ENCODE data around the gene TMPO. TPM values are rescaled to one million over a fixed set of nuclear protein-coding genes. Genes with fewer than 3 reads are reported as not detected.
"Not testable (repeated sequence)": the region's sequence is repeated elsewhere in the genome, so short reads cannot be mapped to it uniquely, and the experiment has no call there.

The TMPO gene
- total RNA-seq, 2 donors from 2014 or later, result 68.1 to 79.4 TPM

DNA sequence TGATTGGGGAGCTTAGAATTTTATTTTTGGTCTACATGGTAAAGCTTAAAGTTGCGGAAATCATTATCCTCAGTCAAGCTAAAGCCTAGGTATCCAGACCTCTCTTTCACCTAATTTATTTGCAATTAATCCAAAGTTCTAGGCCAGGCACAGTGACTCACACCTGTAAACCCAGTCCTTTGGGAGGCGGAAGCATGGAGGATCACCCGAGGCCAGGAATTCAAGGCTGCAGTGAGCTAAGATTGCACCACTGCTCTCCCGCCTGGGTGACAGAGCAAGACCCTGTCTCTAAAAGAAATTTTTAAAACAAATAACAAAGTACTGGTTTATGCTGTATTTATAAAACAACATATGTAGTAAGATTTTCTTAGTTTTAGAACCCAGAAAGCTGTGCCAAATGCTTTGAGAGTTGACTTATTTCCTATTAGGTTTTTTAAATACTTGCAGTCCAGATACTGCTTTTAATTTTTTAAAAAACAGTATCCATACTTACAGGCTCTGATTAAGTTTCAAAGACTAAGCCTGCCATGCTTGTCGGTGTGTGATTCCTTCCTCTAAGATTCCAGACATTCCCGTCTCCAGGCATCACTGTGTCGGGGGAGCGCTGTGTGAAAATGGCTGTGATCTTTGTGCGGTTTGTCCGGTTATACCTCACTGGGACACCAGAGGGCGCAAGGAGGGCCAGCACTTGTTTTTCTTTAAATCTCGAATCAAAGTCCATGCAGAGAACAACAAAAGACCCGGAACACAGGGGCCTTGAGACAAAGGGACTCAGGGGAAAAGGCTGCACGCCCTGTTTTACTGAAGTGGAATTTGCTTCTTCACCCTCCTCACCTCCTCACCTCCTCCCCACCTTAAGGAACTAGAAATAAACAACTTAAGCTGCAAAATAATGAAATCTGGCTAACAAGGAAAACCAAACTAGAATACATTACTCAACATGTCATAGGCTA lies 24.6 kb upstream of the TMPO start:
- H3K4me1 Mint-ChIP-seq, result peaks cover 4% of the 10 kb centered on the region
- H3K27ac Mint-ChIP-seq, result no peak overlapping the region
- no peak overlapping the region for H3K4me3 Mint-ChIP-seq
- no peaks in the 10 kb centered on the region for H3K36me3 Mint-ChIP-seq (ENCODE audit: low read depth)
- DNase-seq (peak; percentile 66 to 79 (median 74)), ATAC-seq (peak; percentile 96)
- no peaks in the 10 kb centered on the region for H3K9me3 ChIP-seq (ENCODE audit: control insufficient read depth, low read length, poor library complexity, severe bottlenecking)
- no peaks in the 10 kb centered on the region for H3K27me3 Mint-ChIP-seq

DNA sequence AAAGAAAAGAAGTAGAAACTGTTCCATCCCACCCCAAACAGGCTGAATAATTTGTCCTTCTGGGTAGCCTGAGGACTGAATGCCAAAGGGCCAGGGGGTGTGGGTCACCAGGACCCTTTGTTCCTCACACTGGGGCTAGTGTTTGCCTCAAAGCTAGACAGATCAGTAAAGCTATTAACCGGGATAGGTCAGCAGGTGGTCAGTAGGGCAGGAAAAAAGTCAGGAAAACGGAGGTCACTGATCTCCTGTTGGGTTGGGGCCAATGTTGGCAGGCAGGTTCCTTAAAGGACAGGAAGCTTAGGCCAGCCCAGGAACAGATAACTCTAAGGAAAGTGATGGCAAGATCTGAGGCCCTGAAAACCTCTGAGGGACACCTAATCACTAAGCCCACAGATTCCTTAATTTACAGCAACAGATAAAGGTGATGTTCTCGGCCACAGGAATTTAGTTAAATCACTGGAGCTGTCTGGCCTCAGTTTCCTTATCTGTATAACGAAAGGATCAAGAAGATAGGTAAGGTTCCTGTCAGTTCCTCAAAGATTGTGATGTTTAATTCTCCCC lies 22.7 kb upstream of the TMPO start:
- H3K36me3 Mint-ChIP-seq (ENCODE audit: low read depth), result peaks cover 2% of the 10 kb centered on the region
- H3K27me3 Mint-ChIP-seq, result no peaks in the 10 kb centered on the region
- ATAC-seq, result no peak
- peak overlapping the region; percentile 29 for H3K27ac Mint-ChIP-seq
- peaks cover 4% of the 10 kb centered on the region for H3K4me1 Mint-ChIP-seq
- no peak overlapping the region for H3K4me3 Mint-ChIP-seq
- no peak for DNase-seq
- H3K9me3 ChIP-seq (ENCODE audit: control insufficient read depth, low read length, poor library complexity, severe bottlenecking), result no peaks in the 10 kb centered on the region

DNA sequence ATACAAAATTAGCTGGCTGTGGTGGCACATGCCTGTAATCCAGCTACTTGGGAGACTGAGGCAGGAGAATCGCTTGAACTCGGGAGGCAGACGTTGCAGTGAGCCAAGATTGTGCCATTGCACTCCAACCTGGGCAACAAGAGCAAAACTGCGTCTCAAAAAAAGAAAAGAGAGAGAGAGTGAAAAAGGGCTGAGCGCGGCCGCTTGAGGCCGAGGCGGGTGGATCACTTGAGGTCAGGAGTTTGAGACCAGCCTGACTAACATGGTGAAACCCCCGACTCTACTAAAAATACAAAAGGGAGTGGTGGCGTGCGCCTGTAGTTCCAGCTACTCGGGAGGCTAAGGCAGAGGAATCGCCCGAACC lies 14.1 kb upstream of the TMPO start:
- DNase-seq; H3K9me3 ChIP-seq (ENCODE audit: control insufficient read depth, low read length, poor library complexity, severe bottlenecking); H3K27me3 Mint-ChIP-seq; ATAC-seq; H3K36me3 Mint-ChIP-seq (ENCODE audit: low read depth): not testable (repeated sequence)
- Mint-ChIP-seq H3K4me3 (peak overlapping the region; percentile 79), H3K4me1 (peaks cover 36% of the 10 kb centered on the region), H3K27ac (peak overlapping the region; percentile 93)

DNA sequence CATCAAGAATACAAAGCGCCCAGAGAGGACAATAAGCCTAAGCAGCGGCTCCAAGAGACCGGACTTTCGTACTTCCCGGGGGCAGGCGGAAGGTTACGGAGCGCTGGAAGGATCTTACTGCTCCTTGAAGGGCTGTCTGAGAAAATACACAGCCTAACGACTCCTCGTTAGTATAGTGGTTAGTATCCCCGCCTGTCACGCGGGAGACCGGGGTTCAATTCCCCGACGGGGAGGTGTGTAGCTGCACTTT lies 12.1 kb upstream of the TMPO start:
- ATAC-seq (peak; percentile 70), DNase-seq (peak; percentile 56 to 77 (median 71))
- H3K9me3 ChIP-seq (ENCODE audit: control insufficient read depth, low read length, poor library complexity, severe bottlenecking), result no peaks in the 10 kb centered on the region
- H3K27ac Mint-ChIP-seq, result peak overlapping the region; percentile 97
- peaks cover 32% of the 10 kb centered on the region for H3K4me1 Mint-ChIP-seq
- H3K4me3 Mint-ChIP-seq, result peak overlapping the region; percentile 87
- H3K27me3 Mint-ChIP-seq, result peaks cover 6% of the 10 kb centered on the region
- peaks cover 2% of the 10 kb centered on the region for H3K36me3 Mint-ChIP-seq (ENCODE audit: low read depth)

DNA sequence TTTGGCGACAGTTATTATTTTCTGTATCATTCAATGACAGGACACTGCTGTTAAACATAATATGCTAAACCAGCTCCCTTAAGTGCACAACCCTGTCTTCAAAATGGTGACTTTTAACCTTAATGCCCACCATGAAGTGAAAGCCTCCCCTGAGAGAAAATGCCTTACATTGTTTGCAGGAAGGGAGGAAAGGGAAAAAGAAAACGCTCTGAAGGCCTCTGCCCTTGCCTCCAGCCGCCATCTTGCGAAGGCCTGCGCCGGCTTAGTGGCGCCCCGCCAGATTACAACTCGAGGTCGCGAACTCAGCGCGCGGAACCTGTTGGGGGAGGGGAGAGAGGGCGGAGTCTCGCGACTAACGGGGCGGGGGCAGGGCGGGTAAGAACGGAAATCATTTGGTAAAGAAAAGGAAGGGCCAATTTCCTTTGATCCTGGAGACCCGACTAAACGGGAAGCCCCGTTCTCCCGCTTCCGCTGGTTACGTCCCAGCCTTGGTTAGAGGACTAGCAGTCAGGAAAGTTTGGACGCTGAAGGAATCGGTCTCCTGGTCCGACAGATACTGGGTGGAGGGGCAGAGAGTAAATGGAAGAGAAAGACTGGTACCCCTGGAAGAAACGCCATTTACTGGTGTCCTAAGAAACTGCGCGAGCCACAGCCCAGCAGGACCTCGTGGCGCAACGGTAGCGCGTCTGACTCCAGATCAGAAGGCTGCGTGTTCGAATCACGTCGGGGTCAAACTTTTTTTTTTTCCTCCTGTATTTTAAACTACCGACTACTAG lies 11.6 kb upstream of the TMPO start:
- peaks cover 30% of the 10 kb centered on the region for H3K4me1 Mint-ChIP-seq
- H3K4me3 Mint-ChIP-seq, result peak overlapping the region; percentile 87
- H3K9me3 ChIP-seq (ENCODE audit: control insufficient read depth, low read length, poor library complexity, severe bottlenecking), result no peaks in the 10 kb centered on the region
- peaks cover 2% of the 10 kb centered on the region for H3K36me3 Mint-ChIP-seq (ENCODE audit: low read depth)
- DNase-seq, result peak; percentile 84 to 89 (median 89)
- H3K27me3 Mint-ChIP-seq, result peaks cover 6% of the 10 kb centered on the region
- peak overlapping the region; percentile 97 for H3K27ac Mint-ChIP-seq
- ATAC-seq, result peak; percentile 87

DNA sequence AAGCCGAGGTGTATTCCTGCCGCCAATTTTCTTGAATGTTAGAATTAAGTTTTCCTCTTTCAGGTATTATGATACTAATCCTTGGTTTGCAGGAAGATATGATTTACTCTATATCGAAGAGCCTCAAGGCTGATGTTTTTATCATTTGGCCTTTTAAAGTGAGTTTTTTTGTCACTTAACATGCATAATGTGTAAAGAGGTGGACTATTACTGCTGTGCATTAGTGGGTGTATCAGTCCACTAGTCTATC lies 11.1 kb upstream of the TMPO start:
- peak overlapping the region; percentile 97 for H3K27ac Mint-ChIP-seq
- H3K4me3 Mint-ChIP-seq, result peak overlapping the region; percentile 87
- DNase-seq, result no peak
- H3K4me1 Mint-ChIP-seq, result peaks cover 30% of the 10 kb centered on the region
- ATAC-seq, result no peak
- H3K27me3 Mint-ChIP-seq, result peaks cover 6% of the 10 kb centered on the region
- H3K9me3 ChIP-seq (ENCODE audit: control insufficient read depth, low read length, poor library complexity, severe bottlenecking), result no peaks in the 10 kb centered on the region
- peaks cover 2% of the 10 kb centered on the region for H3K36me3 Mint-ChIP-seq (ENCODE audit: low read depth)

DNA sequence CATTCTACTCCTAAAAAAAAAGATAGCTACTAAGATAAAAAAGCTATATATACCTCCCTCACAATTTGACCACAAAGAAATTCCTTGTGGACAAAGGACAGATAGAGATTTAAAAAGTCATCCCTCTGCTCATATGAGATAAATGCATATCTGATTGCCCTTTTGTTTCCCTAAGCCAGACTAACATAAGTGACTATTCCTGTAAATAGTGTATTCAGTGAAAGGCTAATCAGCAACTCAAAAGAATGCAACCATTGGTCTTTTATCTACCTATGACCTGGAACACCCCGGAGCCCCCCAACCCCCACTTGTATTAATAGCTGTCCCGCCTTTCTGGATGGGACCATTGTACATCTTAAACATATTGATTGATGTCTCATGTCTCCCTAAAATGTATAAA lies 6.3 kb upstream of the TMPO start:
- H3K9me3 ChIP-seq (ENCODE audit: control insufficient read depth, low read length, poor library complexity, severe bottlenecking), result no peaks in the 10 kb centered on the region
- H3K27me3 Mint-ChIP-seq, result no peaks in the 10 kb centered on the region
- DNase-seq, result no peak
- no peak for ATAC-seq
- H3K4me3 Mint-ChIP-seq, result no peak overlapping the region
- H3K4me1 Mint-ChIP-seq, result peaks cover 17% of the 10 kb centered on the region
- no peak overlapping the region for H3K27ac Mint-ChIP-seq
- H3K36me3 Mint-ChIP-seq (ENCODE audit: low read depth), result peaks cover 3% of the 10 kb centered on the region

DNA sequence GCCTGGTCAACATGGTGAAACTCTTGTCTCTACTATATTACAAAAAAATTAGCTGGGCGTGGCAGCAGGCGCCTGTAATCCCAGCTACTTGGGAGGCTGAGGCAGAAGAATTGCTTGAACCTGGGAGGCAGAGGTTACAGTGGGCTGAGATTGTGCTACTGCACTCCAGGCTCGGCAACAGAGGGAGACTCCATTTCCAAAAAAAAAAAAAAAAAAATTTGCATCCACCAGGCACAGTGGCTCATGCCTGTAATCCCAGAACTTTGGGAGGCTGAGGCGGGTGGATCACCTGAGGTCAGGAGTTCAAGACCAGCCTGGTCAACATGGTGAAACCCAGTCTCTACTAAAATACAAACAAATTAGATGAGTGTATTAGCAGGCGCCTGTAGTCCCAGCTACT lies 3.6 kb upstream of the TMPO start:
- H3K36me3 Mint-ChIP-seq (ENCODE audit: low read depth); DNase-seq; ATAC-seq; H3K9me3 ChIP-seq (ENCODE audit: control insufficient read depth, low read length, poor library complexity, severe bottlenecking); H3K4me3 Mint-ChIP-seq; H3K27ac Mint-ChIP-seq; H3K27me3 Mint-ChIP-seq: not testable (repeated sequence)
- peaks cover 14% of the 10 kb centered on the region for H3K4me1 Mint-ChIP-seq

DNA sequence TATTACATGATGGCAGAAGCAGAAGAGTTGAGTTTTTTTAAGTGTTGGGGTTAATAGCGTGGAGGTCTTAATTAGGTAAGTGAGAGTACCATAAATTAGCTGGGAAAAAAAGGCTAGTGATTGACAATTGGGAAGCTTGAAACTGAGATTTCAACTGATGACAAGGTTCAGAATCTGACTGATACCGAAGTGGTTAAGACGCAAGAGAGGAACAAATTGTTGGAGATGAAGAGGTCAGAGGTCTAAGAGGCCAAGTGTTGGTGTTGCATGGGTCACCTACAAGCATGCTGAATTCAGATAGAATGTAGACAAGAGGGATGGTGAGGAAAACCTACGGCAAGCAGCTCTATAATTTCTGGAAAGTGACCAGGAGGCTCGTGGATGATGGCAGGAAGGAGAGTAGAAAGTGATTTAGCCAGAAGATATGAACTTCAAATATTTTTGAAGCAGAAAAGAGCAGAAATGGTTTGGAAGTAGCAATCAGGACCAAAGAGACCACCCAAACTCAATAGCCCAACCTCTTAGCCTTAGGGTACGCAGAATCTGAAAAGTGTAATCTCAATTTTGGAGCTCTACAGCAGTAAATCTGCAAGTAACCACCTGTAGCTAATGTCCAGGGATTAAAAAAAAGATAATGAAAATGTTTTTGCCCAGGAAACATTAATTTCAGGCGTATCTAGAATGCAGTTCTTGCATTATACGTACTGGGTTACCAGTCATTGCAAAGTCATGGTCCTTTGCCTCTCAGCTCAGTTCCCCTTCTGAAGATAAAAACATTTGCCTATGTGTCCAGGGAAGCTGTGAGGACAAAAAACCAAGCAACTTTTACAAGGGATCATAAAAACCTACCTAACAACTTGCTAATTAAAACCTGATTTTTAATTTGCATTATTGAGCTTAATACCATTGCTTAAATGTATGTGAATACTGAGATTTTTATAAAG lies 1.7 kb upstream of the TMPO start:
- no peaks in the 10 kb centered on the region for H3K27me3 Mint-ChIP-seq
- H3K36me3 Mint-ChIP-seq (ENCODE audit: low read depth), result peaks cover 7% of the 10 kb centered on the region
- H3K4me3 Mint-ChIP-seq, result peak overlapping the region; percentile 62
- DNase-seq, result no peak
- no peak for ATAC-seq
- peaks cover 16% of the 10 kb centered on the region for H3K4me1 Mint-ChIP-seq
- no peaks in the 10 kb centered on the region for H3K9me3 ChIP-seq (ENCODE audit: control insufficient read depth, low read length, poor library complexity, severe bottlenecking)
- peak overlapping the region; percentile 96 for H3K27ac Mint-ChIP-seq

DNA sequence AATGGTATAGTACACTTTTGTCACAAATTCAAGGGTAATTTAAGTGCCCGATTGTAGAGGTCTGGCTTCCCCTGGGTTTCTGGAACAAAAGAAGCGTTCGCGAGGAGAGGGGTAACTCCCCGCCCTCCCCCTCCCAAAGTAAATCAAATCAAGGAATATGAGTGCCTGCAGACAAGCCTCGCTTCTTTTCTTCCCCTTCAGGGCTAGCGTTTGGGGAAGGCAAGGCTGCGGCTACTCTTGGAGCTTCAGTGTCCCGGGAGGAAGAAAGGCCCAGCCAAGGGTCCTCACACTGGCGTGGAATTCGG lies 456 bp upstream of the TMPO start:
- Mint-ChIP-seq H3K4me3 (peak overlapping the region; percentile 94), H3K36me3 (ENCODE audit: low read depth) (peaks cover 7% of the 10 kb centered on the region), H3K4me1 (peaks cover 24% of the 10 kb centered on the region), H3K27ac (peak overlapping the region; percentile 96), H3K27me3 (no peaks in the 10 kb centered on the region)
- no peak for ATAC-seq
- no peak for DNase-seq
- H3K9me3 ChIP-seq (ENCODE audit: control insufficient read depth, low read length, poor library complexity, severe bottlenecking), result no peaks in the 10 kb centered on the region

DNA sequence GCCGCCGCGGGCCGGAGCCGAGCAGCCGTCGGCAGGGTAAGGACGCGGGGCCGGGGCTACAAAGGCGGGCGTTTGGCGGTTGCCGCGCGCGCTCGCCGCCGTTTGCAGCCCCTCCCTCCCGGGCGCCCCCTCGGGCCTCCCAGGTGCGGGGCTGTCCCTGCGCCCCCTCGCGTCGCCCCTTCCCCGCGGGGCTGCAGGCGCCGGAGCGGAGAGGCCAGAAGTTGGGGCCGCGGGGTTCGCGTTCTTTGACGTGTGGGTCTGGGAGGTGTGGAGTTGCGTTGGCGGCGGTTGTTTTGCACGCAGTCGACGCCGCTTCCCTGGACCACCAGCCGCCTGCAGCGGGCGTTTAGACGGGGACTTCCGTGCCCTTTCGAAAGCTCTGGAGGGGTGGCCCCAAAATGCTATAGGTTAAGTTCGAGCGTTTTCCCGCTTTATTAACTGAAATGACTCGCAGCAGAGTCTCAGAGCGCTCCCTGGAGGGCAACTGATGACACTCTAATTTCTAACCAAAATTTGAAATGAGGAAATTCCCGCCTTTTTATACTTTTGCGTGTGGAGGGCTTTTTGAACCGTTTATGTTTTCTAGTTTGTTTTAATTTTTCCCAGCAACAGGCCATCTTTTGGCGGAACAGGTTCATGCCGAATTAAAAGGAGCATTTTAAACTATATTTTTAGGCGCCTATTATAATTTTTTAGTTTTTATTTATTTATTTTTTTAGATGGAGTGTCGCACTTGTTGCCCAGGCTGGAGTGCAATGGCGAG lies 902 bp downstream of the TMPO start:
- no peaks in the 10 kb centered on the region for H3K27me3 Mint-ChIP-seq
- peaks cover 7% of the 10 kb centered on the region for H3K36me3 Mint-ChIP-seq (ENCODE audit: low read depth)
- no peaks in the 10 kb centered on the region for H3K9me3 ChIP-seq (ENCODE audit: control insufficient read depth, low read length, poor library complexity, severe bottlenecking)
- peak overlapping the region; percentile 99 for H3K4me3 Mint-ChIP-seq
- ATAC-seq (peak; percentile 69), DNase-seq (peak; percentile 61 to 74 (median 74))
- H3K27ac Mint-ChIP-seq, result peak overlapping the region; percentile 96
- H3K4me1 Mint-ChIP-seq, result peaks cover 33% of the 10 kb centered on the region

DNA sequence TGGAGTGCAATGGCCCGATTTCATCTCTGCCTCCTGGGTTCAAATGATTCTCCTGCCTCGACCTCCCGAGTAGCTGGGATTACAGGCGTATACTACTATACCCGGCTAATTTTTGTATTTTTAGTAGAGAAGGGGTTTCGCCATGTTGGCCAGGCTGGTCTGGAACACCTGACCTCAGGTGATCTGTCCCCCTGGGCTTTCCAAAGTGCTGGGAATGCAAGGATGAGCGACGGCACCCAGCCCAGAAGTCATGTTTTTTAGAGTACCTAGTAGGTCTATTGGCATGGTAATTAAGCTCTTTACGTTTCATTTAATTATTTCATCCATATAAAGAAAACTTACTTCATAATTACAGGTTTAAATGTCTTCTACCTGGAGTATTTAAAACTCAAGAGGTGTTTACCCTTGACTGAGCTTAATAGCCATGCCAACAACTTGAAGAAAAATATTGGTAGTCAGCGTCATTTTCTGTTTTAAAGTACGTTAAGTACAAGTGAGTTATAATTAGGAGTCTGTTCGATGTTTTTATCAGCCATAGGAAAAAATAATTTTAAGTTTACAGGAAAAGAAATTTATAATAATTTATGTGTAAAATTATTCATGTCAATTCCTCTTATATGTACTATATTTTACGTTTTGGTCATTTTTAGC lies 4.0 kb downstream of the TMPO start:
- H3K9me3 ChIP-seq (ENCODE audit: control insufficient read depth, low read length, poor library complexity, severe bottlenecking), result no peaks in the 10 kb centered on the region
- Mint-ChIP-seq H3K4me1 (peaks cover 38% of the 10 kb centered on the region), H3K27me3 (no peaks in the 10 kb centered on the region), H3K4me3 (peak overlapping the region; percentile 89), H3K27ac (peak overlapping the region; percentile 96), H3K36me3 (ENCODE audit: low read depth) (peaks cover 4% of the 10 kb centered on the region)
- no peak for ATAC-seq
- DNase-seq, result no peak

Data from T-helper 17 cell (primary cell).